Colonic mucosa (tissue), 4 donors: Measurements from ENCODE around the gene RAB11FIP5. TPM values are rescaled to one million over a fixed set of nuclear protein-coding genes. Genes with fewer than 3 reads are reported as not detected.

Experiments
- DNase-seq: peaks from one replicate; pipeline ENCODE4 v3.0.0-alpha.2; 2020
- H3K27ac ChIP-seq: fragments of 200-600 bp; one replicate; pipeline ENCODE4 v1.8.0; 2021
- H3K27me3 ChIP-seq: fragments of 200-600 bp; one replicate; pipeline ENCODE4 v1.8.0; 2021
- H3K36me3 ChIP-seq: fragments of 200-600 bp; one replicate; pipeline ENCODE4 v1.8.0; 2021
- H3K4me1 ChIP-seq: fragments of 200-600 bp; one replicate; pipeline ENCODE4 v1.8.0; 2021; ENCODE audit warnings: mild to moderate bottlenecking
- H3K4me3 ChIP-seq: fragments of 200-600 bp; one replicate; pipeline ENCODE4 v1.8.0; 2021
- H3K9ac ChIP-seq, 2 donors: one replicate each; pipeline ENCODE4 v1.7.0; 2013; ENCODE audit warnings: control low read depth in 2 of 2, low read depth in 2 of 2, low read length in 2 of 2
- H3K9me3 ChIP-seq: fragments of 200-600 bp; one replicate; pipeline ENCODE4 v1.8.0; 2021
- CTCF ChIP-seq: fragments of 200-600 bp; IDR thresholded peaks from one replicate; pipeline ENCODE4 v1.8.0; 2022; ENCODE audit warnings: antibody characterized with exemption, mild to moderate bottlenecking
- intact Hi-C: fragments of 100-400 bp; cut with DNase I; formaldehyde crosslinking; loops from one replicate; pipeline ENCODE4 v1.14.1; 2022
- total RNA-seq, 2 donors: library from RNA; stranded (reverse); fragmentation: NEBNext Ultra II Directional in 1 of 2; extraction: Animal tissue kit (Norgen Biotek cat#: 25700) in 1 of 2; gene quantifications; one replicate each; pipeline ENCODE4 v1.2.1, GENCODE V29; 2021
- donor health status: healthy.
- donor health status: DM: no; HTN: no; CAD: no.
- donor health status: DM: no; HTN: no; CAD: no.

Gene RAB11FIP5
- total RNA-seq, 2 donors from 2014 or later = 17.8 to 33.7 TPM

GRCh38 chr2:73043276-73043675, 69.5 kb downstream of the RAB11FIP5 start:
- H3K4me3 ChIP-seq = no peak overlapping the region
- no peaks in the 10 kb centered on the region for H3K9me3 ChIP-seq
- no peaks in the 10 kb centered on the region for H3K36me3 ChIP-seq
- H3K27ac ChIP-seq = no peak overlapping the region
- H3K4me1 ChIP-seq = no peaks in the 10 kb centered on the region
- TF ChIP-seq CTCF = no peak
- no peak overlapping the region for H3K9ac ChIP-seq
- intact Hi-C loops = no loop called here
- H3K27me3 ChIP-seq = no peaks in the 10 kb centered on the region
- DNase-seq = no peak

GRCh38 chr2:73037947-73038585, 74.7 kb downstream of the RAB11FIP5 start:
- intact Hi-C loops = no loop called here

GRCh38 chr2:73036766-73037165, 76.0 kb downstream of the RAB11FIP5 start:
- Histone ChIP-seq H3K9ac (no peak overlapping the region), H3K27ac (no peak overlapping the region), H3K4me1 (no peaks in the 10 kb centered on the region), H3K27me3 (no peaks in the 10 kb centered on the region), H3K36me3 (no peaks in the 10 kb centered on the region), H3K9me3 (no peaks in the 10 kb centered on the region), H3K4me3 (no peak overlapping the region)
- intact Hi-C loops = no loop called here
- TF ChIP-seq CTCF = no peak
- DNase-seq = no peak

More at GRCh38 chr2:73037947-73038585, 74.7 kb downstream of the RAB11FIP5 start:
- H3K9ac ChIP-seq = no peak overlapping the region
- H3K4me1 ChIP-seq = no peaks in the 10 kb centered on the region
- H3K27ac ChIP-seq = no peak overlapping the region
- H3K4me3 ChIP-seq = no peak overlapping the region
- no peaks in the 10 kb centered on the region for H3K9me3 ChIP-seq
- TF ChIP-seq CTCF = no peak
- no peaks in the 10 kb centered on the region for H3K36me3 ChIP-seq
- no peak for DNase-seq
- H3K27me3 ChIP-seq = no peaks in the 10 kb centered on the region

DNA sequence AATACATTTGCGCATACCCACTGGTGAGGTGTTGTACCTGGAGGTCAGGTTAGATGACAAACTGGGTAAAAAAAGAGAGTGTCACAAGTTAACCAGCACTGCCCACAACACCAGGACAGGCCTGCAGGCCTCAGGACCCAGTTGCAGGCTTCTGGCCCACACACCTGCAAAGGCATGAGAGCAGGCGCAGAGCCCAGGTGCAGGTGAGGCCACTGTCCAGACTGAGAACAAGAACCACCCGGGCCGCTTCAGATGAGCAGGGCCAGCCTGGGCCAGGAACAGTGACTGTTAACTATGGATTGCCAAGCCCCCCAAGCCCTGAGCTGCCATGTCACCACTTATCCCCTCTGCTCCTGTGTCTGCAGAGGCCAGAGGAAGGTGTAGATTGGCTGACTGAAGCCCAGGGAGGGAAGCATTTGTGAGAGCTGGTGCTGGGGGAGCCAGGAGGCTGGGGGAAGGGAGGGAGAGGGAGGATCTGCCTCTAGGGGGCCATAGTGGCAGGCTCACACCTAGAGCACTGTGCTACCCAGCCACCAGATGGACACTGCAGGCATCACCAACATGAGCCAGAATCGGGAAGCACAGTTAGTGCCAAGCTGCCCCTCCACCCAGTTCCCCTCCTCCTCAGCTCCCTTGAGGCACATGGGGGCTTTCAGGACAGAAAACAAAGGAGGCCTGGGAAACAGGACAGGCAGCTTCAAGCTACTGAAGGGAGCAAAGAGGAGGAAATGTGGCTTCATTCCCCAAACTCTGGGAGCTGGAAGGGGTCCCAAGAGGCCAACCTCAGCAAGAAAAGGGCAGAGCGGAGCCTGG, 76.6 kb downstream of the RAB11FIP5 start:
- Histone ChIP-seq H3K27ac (no peak overlapping the region), H3K4me3 (no peak overlapping the region), H3K4me1 (no peaks in the 10 kb centered on the region), H3K27me3 (no peaks in the 10 kb centered on the region), H3K9me3 (no peaks in the 10 kb centered on the region), H3K9ac (no peak overlapping the region), H3K36me3 (no peaks in the 10 kb centered on the region)
- DNase-seq = no peak
- no peak for TF ChIP-seq CTCF
- intact Hi-C loops = no loop called here

DNA sequence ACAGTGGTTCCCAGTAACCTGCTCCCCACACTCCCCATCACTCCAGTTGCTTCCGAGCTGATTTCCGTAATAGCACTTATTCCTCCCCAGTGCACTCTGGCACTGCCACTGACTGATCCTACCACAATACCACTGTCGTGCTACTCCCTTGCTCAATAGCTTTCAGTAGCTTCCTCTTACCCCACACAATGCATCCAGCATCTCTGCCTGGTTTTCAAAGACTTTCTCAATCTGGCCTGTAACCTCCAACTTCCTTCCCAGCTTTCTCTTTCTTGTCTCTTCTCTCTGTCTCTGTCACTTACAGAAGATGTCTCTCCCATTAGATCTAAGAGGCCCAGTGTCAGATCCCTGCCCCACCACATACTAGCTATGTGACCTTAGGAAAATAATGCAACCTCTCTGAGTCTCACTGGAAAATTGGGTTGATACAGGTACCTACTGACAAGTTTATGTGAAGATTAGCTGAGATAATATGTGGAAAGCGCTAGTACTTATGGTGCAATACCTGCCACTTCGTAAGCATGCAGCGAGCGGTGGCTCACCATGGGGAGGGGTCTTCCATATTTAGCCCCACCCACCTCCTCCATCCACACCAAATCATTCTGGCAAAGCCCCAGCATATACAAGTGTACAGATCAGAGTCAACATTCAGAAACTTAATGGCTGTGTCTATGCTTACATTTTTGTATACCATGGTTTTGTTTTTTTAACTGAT, 77.9 kb downstream of the RAB11FIP5 start:
- Histone ChIP-seq H3K9ac (no peak overlapping the region), H3K9me3 (no peaks in the 10 kb centered on the region), H3K4me3 (no peak overlapping the region), H3K27me3 (no peaks in the 10 kb centered on the region), H3K4me1 (no peaks in the 10 kb centered on the region), H3K27ac (no peak overlapping the region), H3K36me3 (no peaks in the 10 kb centered on the region)
- intact Hi-C loops = no loop called here
- DNase-seq = no peak
- TF ChIP-seq CTCF = no peak
